ENCODE results near the gene HGFAC.
"Not testable (repeated sequence)": the region's sequence is repeated elsewhere in the genome, so short reads cannot be mapped to it uniquely, and the experiment has no call there.

The HGFAC gene

DNA sequence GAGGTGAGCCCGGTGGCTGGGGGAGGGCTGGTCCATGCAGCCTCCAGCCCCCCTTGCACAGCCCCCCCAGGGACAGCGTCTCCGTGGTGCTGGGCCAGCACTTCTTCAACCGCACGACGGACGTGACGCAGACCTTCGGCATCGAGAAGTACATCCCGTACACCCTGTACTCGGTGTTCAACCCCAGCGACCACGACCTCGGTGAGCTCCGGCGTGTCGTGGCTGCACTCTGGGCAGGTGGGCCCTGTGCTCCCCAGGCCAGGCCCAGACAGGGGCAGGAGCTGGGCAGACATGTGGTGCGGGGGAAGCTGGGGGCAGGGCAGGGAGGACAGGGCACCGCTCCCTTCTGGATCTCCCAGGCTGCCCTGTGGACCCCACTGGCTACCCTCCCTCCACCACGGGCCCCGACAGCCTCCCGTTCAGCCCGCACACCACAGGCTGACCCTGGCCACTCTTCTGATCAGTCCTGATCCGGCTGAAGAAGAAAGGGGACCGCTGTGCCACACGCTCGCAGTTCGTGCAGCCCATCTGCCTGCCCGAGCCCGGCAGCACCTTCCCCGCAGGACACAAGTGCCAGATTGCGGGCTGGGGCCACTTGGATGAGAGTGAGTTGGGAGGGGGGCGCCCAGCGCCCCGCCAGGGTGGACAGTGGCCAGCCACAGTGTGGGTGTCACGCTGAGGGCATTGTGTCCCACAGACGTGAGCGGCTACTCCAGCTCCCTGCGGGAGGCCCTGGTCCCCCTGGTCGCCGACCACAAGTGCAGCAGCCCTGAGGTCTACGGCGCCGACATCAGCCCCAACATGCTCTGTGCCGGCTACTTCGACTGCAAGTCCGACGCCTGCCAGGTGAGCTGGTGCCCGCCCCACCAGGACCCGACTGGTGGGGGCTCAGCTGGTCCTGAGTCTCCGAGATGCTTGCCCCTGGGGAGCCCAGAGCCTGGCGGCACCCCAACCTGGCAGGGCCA is 5.9 kb downstream of the HGFAC start:
- H3K27ac ChIP-seq (ENCODE audit: low read depth, low read length) = no peak overlapping the region
- H3K9me3 ChIP-seq (ENCODE audit: control insufficient read depth in 1 of 2, low read length in 2 of 2) = no peaks in the 10 kb centered on the region
- H3K36me3 ChIP-seq (ENCODE audit: control insufficient read depth in 1 of 2, insufficient read depth in 2 of 2, low read length in 2 of 2) = no peaks in the 10 kb centered on the region
- no peaks in the 10 kb centered on the region for H3K27me3 ChIP-seq (ENCODE audit: control insufficient read depth in 1 of 2, insufficient read depth in 2 of 2, low read length in 2 of 2)
- peaks cover 14% of the 10 kb centered on the region in 2 donors for H3K4me1 ChIP-seq (ENCODE audit: control insufficient read depth in 1 of 2, insufficient read depth in 2 of 2, low read length in 2 of 2)
- no peak overlapping the region for H3K4me3 ChIP-seq (ENCODE audit: low read depth in 1 of 2, low read length in 2 of 2)
- H3K9ac ChIP-seq (ENCODE audit: low read depth in 1 of 2, low read length in 2 of 2) = no peak overlapping the region

DNA sequence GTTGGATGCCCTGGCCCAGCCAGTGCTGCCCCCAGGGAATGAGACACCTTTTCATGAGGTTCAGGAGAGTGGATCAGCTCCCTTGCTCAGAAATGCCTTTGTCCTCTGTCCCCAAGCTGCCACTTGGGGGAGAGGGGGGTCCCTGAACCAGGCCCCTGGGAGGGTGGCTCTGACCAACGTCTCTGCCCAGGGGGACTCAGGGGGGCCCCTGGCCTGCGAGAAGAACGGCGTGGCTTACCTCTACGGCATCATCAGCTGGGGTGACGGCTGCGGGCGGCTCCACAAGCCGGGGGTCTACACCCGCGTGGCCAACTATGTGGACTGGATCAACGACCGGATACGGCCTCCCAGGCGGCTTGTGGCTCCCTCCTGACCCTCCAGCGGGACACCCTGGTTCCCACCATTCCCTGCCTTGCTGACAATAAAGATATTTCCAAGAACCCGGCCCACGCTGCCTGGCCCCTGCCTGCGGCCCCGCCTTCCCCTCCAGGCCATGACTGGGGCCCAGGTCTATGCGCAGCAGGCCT is 7.3 kb downstream of the HGFAC start:
- no peak overlapping the region for H3K27ac ChIP-seq (ENCODE audit: low read depth, low read length)
- H3K36me3 ChIP-seq (ENCODE audit: control insufficient read depth in 1 of 2, insufficient read depth in 2 of 2, low read length in 2 of 2) = no peaks in the 10 kb centered on the region
- no peaks in the 10 kb centered on the region for H3K27me3 ChIP-seq (ENCODE audit: control insufficient read depth in 1 of 2, insufficient read depth in 2 of 2, low read length in 2 of 2)
- H3K4me3 ChIP-seq (ENCODE audit: low read depth in 1 of 2, low read length in 2 of 2) = no peak overlapping the region
- H3K9ac ChIP-seq (ENCODE audit: low read depth in 1 of 2, low read length in 2 of 2) = no peak overlapping the region
- H3K4me1 ChIP-seq (ENCODE audit: control insufficient read depth in 1 of 2, insufficient read depth in 2 of 2, low read length in 2 of 2) = peaks cover 14 to 15% of the 10 kb centered on the region in 2 donors
- H3K9me3 ChIP-seq (ENCODE audit: control insufficient read depth in 1 of 2, low read length in 2 of 2) = no peaks in the 10 kb centered on the region

DNA sequence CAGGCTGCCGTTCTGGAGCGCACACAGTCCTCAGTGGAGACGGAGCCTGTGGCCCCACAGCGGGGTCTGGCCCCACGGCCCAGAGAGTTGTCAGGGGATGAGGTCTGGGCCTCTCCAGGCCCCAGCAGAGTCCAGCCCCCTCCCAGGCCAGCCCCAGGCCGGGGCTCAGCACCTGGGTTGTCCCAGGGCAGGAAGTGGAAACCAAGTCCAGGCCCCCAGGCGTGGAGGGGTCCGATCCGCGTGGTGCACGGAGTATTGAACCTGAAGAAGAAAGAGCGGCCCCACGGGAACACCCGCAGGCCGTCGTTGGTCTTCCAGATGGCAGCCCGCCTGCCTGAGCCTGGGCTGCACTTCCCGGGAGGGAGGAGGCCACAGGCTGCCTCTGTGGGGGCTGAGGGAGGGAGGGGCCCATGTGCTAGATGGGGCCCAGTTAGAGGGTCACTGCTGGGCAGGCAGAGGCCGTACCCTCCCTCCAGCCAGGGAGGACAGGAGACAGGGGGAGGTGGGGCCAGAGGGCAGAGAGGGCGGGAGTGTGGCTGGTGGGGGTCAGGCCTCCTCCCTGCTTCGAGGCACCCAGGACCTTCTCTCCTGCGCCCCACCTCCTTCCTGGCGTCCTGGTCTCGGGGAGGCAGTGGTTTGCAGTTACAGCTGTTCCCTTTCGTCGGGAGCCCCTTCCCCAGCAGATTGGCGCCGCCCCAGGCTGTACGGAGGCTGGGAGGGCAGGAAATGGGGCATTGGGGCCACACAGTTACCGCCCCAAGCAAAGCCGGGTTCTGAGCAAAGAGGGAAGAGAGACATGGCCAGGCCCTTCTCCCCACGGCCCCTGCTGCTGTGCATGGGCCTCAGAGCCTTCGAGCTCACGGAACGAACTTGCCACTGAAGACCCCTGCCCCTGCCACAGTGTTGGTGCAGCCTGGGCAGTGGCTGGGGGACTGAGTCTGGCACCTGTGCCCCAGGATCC is 8.1 kb downstream of the HGFAC start:
- Histone ChIP-seq H3K27ac (ENCODE audit: low read depth, low read length) (no peak overlapping the region), H3K9ac (ENCODE audit: low read depth in 1 of 2, low read length in 2 of 2) (no peak overlapping the region), H3K4me3 (ENCODE audit: low read depth in 1 of 2, low read length in 2 of 2) (no peak overlapping the region), H3K9me3 (ENCODE audit: control insufficient read depth in 1 of 2, low read length in 2 of 2) (no peaks in the 10 kb centered on the region), H3K4me1 (ENCODE audit: control insufficient read depth in 1 of 2, insufficient read depth in 2 of 2, low read length in 2 of 2) (peaks cover 14 to 15% of the 10 kb centered on the region in 2 donors), H3K27me3 (ENCODE audit: control insufficient read depth in 1 of 2, insufficient read depth in 2 of 2, low read length in 2 of 2) (no peaks in the 10 kb centered on the region), H3K36me3 (ENCODE audit: control insufficient read depth in 1 of 2, insufficient read depth in 2 of 2, low read length in 2 of 2) (no peaks in the 10 kb centered on the region)

DNA sequence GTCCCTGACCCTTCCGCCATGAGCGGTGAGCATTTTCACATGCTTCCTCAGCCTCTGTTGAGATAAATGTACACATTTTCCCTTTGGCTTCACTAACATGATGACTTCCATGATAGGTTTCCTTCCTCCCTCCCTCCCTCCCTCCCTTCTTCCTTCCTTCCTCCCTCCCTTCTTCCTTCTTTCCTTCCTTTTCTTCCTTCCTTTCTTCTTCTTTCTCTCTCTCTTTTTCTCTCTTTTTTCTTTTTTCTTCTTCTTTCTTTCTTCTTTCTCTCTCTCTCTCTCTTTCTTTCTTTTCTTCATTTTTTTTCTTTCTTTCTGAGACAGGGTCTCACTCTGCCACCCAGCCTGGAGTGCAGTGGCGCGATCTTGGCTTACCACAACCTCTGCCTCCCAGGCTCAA is 8.9 kb downstream of the HGFAC start:
- Histone ChIP-seq H3K9ac (ENCODE audit: low read depth in 1 of 2, low read length in 2 of 2) (no peak overlapping the region), H3K27ac (ENCODE audit: low read depth, low read length) (no peak overlapping the region), H3K36me3 (ENCODE audit: control insufficient read depth in 1 of 2, insufficient read depth in 2 of 2, low read length in 2 of 2) (no peaks in the 10 kb centered on the region), H3K4me1 (ENCODE audit: control insufficient read depth in 1 of 2, insufficient read depth in 2 of 2, low read length in 2 of 2) (peaks cover 14 to 15% of the 10 kb centered on the region in 2 donors), H3K4me3 (ENCODE audit: low read depth in 1 of 2, low read length in 2 of 2) (no peak overlapping the region), H3K27me3 (ENCODE audit: control insufficient read depth in 1 of 2, insufficient read depth in 2 of 2, low read length in 2 of 2) (no peaks in the 10 kb centered on the region), H3K9me3 (ENCODE audit: control insufficient read depth in 1 of 2, low read length in 2 of 2) (no peaks in the 10 kb centered on the region)

DNA sequence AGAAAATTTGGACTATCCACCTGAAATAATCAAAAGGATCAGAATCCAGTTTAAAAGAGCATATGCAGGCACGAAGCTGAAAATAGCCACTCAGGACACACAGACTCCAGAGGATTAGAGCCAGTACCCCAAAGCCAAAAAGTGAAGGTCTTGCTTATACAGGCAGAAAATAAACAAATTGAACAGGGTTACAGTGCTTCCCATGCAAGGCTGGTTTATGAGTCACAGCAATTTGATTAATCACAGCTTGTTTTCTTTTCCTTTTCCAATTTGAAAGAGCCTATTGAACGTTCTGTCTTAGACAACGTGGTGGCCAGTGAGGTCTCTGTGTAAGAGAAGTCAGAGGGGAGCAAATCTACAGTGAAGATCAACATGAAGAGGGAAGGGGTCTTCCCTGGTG is 10.2 kb downstream of the HGFAC start:
- Histone ChIP-seq H3K9me3 (ENCODE audit: control insufficient read depth in 1 of 2, low read length in 2 of 2) (no peaks in the 10 kb centered on the region), H3K9ac (ENCODE audit: low read depth in 1 of 2, low read length in 2 of 2) (no peak overlapping the region), H3K4me1 (ENCODE audit: control insufficient read depth in 1 of 2, insufficient read depth in 2 of 2, low read length in 2 of 2) (peaks cover 14 to 15% of the 10 kb centered on the region in 2 donors), H3K4me3 (ENCODE audit: low read depth in 1 of 2, low read length in 2 of 2) (no peak overlapping the region), H3K36me3 (ENCODE audit: control insufficient read depth in 1 of 2, insufficient read depth in 2 of 2, low read length in 2 of 2) (no peaks in the 10 kb centered on the region), H3K27ac (ENCODE audit: low read depth, low read length) (no peak overlapping the region), H3K27me3 (ENCODE audit: control insufficient read depth in 1 of 2, insufficient read depth in 2 of 2, low read length in 2 of 2) (no peaks in the 10 kb centered on the region)

DNA sequence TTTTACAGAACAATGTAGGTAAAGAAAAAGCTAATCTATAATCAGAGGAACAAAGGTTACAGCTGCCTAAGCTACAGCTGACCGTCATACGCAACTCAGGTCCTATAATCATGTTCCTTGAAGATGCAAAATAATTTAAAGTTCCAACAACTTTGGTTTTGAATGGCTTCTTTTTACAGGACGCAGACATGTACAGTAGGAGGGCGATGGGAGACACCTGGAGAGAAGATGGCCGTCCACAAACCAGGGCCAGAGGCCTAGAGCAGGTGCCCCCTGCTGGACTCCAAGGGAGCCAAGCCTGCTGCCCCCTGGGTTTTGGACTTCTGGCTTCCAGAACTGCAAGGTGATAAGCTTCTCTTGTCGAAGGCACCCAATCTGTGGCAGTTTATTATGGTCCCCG is 10.6 kb downstream of the HGFAC start:
- Histone ChIP-seq H3K9ac (ENCODE audit: low read depth in 1 of 2, low read length in 2 of 2) (no peak overlapping the region), H3K9me3 (ENCODE audit: control insufficient read depth in 1 of 2, low read length in 2 of 2) (no peaks in the 10 kb centered on the region), H3K4me1 (ENCODE audit: control insufficient read depth in 1 of 2, insufficient read depth in 2 of 2, low read length in 2 of 2) (peaks cover 14 to 15% of the 10 kb centered on the region in 2 donors), H3K27me3 (ENCODE audit: control insufficient read depth in 1 of 2, insufficient read depth in 2 of 2, low read length in 2 of 2) (no peaks in the 10 kb centered on the region), H3K4me3 (ENCODE audit: low read depth in 1 of 2, low read length in 2 of 2) (no peak overlapping the region), H3K36me3 (ENCODE audit: control insufficient read depth in 1 of 2, insufficient read depth in 2 of 2, low read length in 2 of 2) (no peaks in the 10 kb centered on the region), H3K27ac (ENCODE audit: low read depth, low read length) (no peak overlapping the region)

DNA sequence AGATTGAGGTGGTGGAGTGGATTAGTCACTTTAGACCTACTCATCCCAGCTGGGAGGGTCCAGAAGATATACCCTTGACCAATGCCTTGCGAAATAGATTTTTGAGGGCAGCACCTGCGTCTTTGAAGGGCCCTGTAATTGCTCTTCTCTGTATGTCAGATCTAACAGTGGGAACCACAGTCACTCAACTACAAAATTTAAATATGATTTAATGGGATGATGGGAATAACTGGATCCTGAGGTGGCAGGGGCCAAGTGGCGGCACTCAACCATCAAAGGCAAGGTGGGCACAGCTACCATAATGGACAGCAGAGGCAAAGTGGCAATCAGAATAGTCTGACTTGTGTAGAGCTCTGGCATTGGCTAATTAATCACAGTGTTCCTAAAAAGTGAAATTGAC is 13.8 kb downstream of the HGFAC start:
- not testable (repeated sequence) for H3K36me3 ChIP-seq (ENCODE audit: control insufficient read depth in 1 of 2, insufficient read depth in 2 of 2, low read length in 2 of 2); H3K9ac ChIP-seq (ENCODE audit: low read depth in 1 of 2, low read length in 2 of 2); H3K27me3 ChIP-seq (ENCODE audit: control insufficient read depth in 1 of 2, insufficient read depth in 2 of 2, low read length in 2 of 2); H3K9me3 ChIP-seq (ENCODE audit: control insufficient read depth in 1 of 2, low read length in 2 of 2); H3K27ac ChIP-seq (ENCODE audit: low read depth, low read length); H3K4me3 ChIP-seq (ENCODE audit: low read depth in 1 of 2, low read length in 2 of 2)
- peaks cover 14 to 15% of the 10 kb centered on the region in 2 donors for H3K4me1 ChIP-seq (ENCODE audit: control insufficient read depth in 1 of 2, insufficient read depth in 2 of 2, low read length in 2 of 2)

DNA sequence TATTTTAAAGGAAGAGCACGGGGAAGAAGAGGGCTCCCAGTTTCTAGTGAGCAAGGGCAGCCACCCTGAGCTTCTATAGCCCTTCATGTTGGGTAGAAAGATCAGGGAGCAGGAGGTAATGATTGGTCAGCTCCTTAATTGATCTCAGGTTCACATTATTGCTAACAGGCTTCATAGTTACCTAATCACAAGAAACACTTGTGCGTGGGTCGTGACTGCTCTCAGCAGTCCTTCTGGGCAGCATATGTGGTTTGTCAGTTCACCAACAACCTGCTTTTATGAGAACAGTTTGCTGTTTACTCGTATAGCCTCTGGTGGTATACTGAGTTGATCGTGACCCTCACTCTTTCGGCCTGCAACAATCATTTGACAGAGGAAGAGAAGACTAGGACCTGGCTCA is 16.6 kb downstream of the HGFAC start:
- H3K36me3 ChIP-seq (ENCODE audit: control insufficient read depth in 1 of 2, insufficient read depth in 2 of 2, low read length in 2 of 2) = no peaks in the 10 kb centered on the region
- no peak overlapping the region for H3K27ac ChIP-seq (ENCODE audit: low read depth, low read length)
- no peaks in the 10 kb centered on the region for H3K9me3 ChIP-seq (ENCODE audit: control insufficient read depth in 1 of 2, low read length in 2 of 2)
- H3K27me3 ChIP-seq (ENCODE audit: control insufficient read depth in 1 of 2, insufficient read depth in 2 of 2, low read length in 2 of 2) = peaks cover 6 to 7% of the 10 kb centered on the region in 2 donors
- H3K4me1 ChIP-seq (ENCODE audit: control insufficient read depth in 1 of 2, insufficient read depth in 2 of 2, low read length in 2 of 2) = peaks cover 0 to 13% of the 10 kb centered on the region in 2 donors
- no peak overlapping the region for H3K9ac ChIP-seq (ENCODE audit: low read depth in 1 of 2, low read length in 2 of 2)
- no peak overlapping the region for H3K4me3 ChIP-seq (ENCODE audit: low read depth in 1 of 2, low read length in 2 of 2)

DNA sequence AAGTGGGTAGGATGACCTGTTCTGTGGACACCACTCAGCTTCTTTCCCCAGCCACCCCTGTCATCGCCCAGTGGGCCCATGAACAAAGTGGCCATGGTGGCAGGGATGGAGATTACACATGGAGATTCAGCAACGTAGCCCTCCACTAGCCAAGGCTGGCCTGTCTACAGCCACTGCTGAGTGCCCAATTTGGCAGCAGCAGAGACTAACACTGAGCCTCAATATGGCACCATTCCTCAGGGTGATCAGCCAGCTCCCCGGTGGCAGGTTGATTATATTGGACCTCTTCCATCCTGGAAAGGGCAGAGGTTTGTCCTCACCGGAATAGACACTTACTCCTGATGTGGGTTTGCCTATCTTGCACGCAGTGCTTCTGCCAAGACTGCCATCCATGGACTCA is 17.4 kb downstream of the HGFAC start:
- H3K27me3 ChIP-seq (ENCODE audit: control insufficient read depth in 1 of 2, insufficient read depth in 2 of 2, low read length in 2 of 2) = peaks cover 6 to 14% of the 10 kb centered on the region in 2 donors
- not testable (repeated sequence) for H3K36me3 ChIP-seq (ENCODE audit: control insufficient read depth in 1 of 2, insufficient read depth in 2 of 2, low read length in 2 of 2); H3K27ac ChIP-seq (ENCODE audit: low read depth, low read length); H3K4me3 ChIP-seq (ENCODE audit: low read depth in 1 of 2, low read length in 2 of 2); H3K9me3 ChIP-seq (ENCODE audit: control insufficient read depth in 1 of 2, low read length in 2 of 2); H3K9ac ChIP-seq (ENCODE audit: low read depth in 1 of 2, low read length in 2 of 2)
- H3K4me1 ChIP-seq (ENCODE audit: control insufficient read depth in 1 of 2, insufficient read depth in 2 of 2, low read length in 2 of 2) = peaks cover 0 to 13% of the 10 kb centered on the region in 2 donors

DNA sequence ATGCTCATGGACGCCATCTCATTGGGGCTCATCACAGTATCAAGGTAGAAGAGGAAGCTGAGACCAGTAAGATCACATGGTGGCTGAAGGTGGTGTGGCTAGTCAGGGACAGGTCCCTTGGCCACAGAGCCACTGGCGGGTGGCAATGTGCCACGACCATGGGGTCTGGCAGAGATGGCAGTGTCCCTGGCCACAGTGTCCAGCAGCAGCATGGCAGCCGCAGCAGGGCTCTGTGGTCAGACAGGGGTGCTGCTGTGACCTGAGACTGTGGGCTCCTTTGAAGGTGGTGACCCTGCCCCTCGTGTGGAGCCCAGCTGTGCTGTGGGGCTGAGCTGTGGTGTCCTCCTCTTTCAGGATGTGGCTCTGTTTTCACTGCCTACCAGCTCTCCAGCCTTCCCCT is 19.2 kb downstream of the HGFAC start:
- Histone ChIP-seq H3K9ac (ENCODE audit: low read depth in 1 of 2, low read length in 2 of 2) (no peak overlapping the region), H3K9me3 (ENCODE audit: control insufficient read depth in 1 of 2, low read length in 2 of 2) (no peaks in the 10 kb centered on the region), H3K36me3 (ENCODE audit: control insufficient read depth in 1 of 2, insufficient read depth in 2 of 2, low read length in 2 of 2) (no peaks in the 10 kb centered on the region), H3K27ac (ENCODE audit: low read depth, low read length) (no peak overlapping the region), H3K27me3 (ENCODE audit: control insufficient read depth in 1 of 2, insufficient read depth in 2 of 2, low read length in 2 of 2) (peaks cover 6 to 19% of the 10 kb centered on the region in 2 donors), H3K4me3 (ENCODE audit: low read depth in 1 of 2, low read length in 2 of 2) (no peak overlapping the region), H3K4me1 (ENCODE audit: control insufficient read depth in 1 of 2, insufficient read depth in 2 of 2, low read length in 2 of 2) (peaks cover 0 to 13% of the 10 kb centered on the region in 2 donors)

Measured in duodenal mucosa (tissue), 2 donors.